ENCODE results near the gene IFNA8.
"Not testable (repeated sequence)": the region's sequence is repeated elsewhere in the genome, so short reads cannot be mapped to it uniquely, and the experiment has no call there.

IFNA8 gene

GRCh38 chr9:21408817-21409216 is at the start of gene IFNA8:
IFNA8 (plus strand) TSS chr9:21409117; CDS start chr9:21409177, 60 bp downstream.
- H3K4me3 ChIP-seq (ENCODE audit: low read depth, low read length), result no peak within 1 kb of the TSS
- DNase-seq (ENCODE audit: low read depth), result no peak

- no peak overlapping the region for H3K4me3 ChIP-seq (ENCODE audit: low read depth, low read length)
- no peak for DNase-seq (ENCODE audit: low read depth)
Observed at GRCh38 chr9:21362287-21362686, 46.6 kb upstream of the IFNA8 start.

- H3K4me3 ChIP-seq (ENCODE audit: low read depth, low read length); DNase-seq (ENCODE audit: low read depth): not testable (repeated sequence)
Observed at GRCh38 chr9:21367169-21367568, 41.7 kb upstream of the IFNA8 start.

- no peak within 1 kb of the TSS for H3K4me3 ChIP-seq (ENCODE audit: low read depth, low read length)
- no peak for DNase-seq (ENCODE audit: low read depth)
Observed at GRCh38 chr9:21367957-21368356, 41.0 kb upstream of the IFNA8 start, which contains the start of gene IFNA13. IFNA13 (minus strand) TSS chr9:21368057; CDS start chr9:21368010, 47 bp downstream.

GRCh38 chr9:21371467-21371866 is 37.5 kb upstream of the IFNA8 start:
- not testable (repeated sequence) for DNase-seq (ENCODE audit: low read depth)

GRCh38 chr9:21381448-21382339 is 27.2 kb upstream of the IFNA8 start:
- H3K4me3 ChIP-seq (ENCODE audit: low read depth, low read length), result no peak overlapping the region
- no peak for DNase-seq (ENCODE audit: low read depth)

More at GRCh38 chr9:21371467-21371866, 37.5 kb upstream of the IFNA8 start:
- not testable (repeated sequence) for H3K4me3 ChIP-seq (ENCODE audit: low read depth, low read length)

GRCh38 chr9:21383627-21384026 is 25.3 kb upstream of the IFNA8 start:
- H3K4me3 ChIP-seq (ENCODE audit: low read depth, low read length), result no peak overlapping the region
- no peak for DNase-seq (ENCODE audit: low read depth)

GRCh38 chr9:21385131-21385670 is 23.7 kb upstream of the IFNA8 start, which contains the start of gene IFNA2:
IFNA2 (minus strand) TSS chr9:21385398; CDS start chr9:21385329, 69 bp downstream.
- DNase-seq (ENCODE audit: low read depth), result no peak
- H3K4me3 ChIP-seq (ENCODE audit: low read depth, low read length), result no peak within 1 kb of the TSS

- no peak overlapping the region for H3K4me3 ChIP-seq (ENCODE audit: low read depth, low read length)
- DNase-seq (ENCODE audit: low read depth), result no peak
Observed at GRCh38 chr9:21392270-21392669, 16.6 kb upstream of the IFNA8 start.

GRCh38 chr9:21395778-21396717 is 12.9 kb upstream of the IFNA8 start:
- DNase-seq (ENCODE audit: low read depth), result no peak
- peak overlapping the region; percentile 54 for H3K4me3 ChIP-seq (ENCODE audit: low read depth, low read length)

- H3K4me3 ChIP-seq (ENCODE audit: low read depth, low read length), result no peak overlapping the region
- DNase-seq (ENCODE audit: low read depth), result no peak
Observed at GRCh38 chr9:21398955-21399489, 9.9 kb upstream of the IFNA8 start.

- no peak for DNase-seq (ENCODE audit: low read depth)
- H3K4me3 ChIP-seq (ENCODE audit: low read depth, low read length), result no peak overlapping the region
Observed at GRCh38 chr9:21399956-21400355, 9.0 kb upstream of the IFNA8 start.

GRCh38 chr9:21402386-21403251 is 6.3 kb upstream of the IFNA8 start:
- H3K4me3 ChIP-seq (ENCODE audit: low read depth, low read length), result peak overlapping the region; percentile 44

GRCh38 chr9:21404146-21404545 is 4.8 kb upstream of the IFNA8 start:
- no peak overlapping the region for H3K4me3 ChIP-seq (ENCODE audit: low read depth, low read length)
- no peak for DNase-seq (ENCODE audit: low read depth)

More at GRCh38 chr9:21402386-21403251, 6.3 kb upstream of the IFNA8 start:
- DNase-seq (ENCODE audit: low read depth), result no peak

- no peak for DNase-seq (ENCODE audit: low read depth)
- H3K4me3 ChIP-seq (ENCODE audit: low read depth, low read length), result no peak overlapping the region
Observed at GRCh38 chr9:21412107-21412506, 3.2 kb downstream of the IFNA8 start.

GRCh38 chr9:21413151-21413550 is 4.2 kb downstream of the IFNA8 start:
- no peak for DNase-seq (ENCODE audit: low read depth)
- no peak overlapping the region for H3K4me3 ChIP-seq (ENCODE audit: low read depth, low read length)

GRCh38 chr9:21413624-21414023 is 4.7 kb downstream of the IFNA8 start:
- no peak for DNase-seq (ENCODE audit: low read depth)
- no peak overlapping the region for H3K4me3 ChIP-seq (ENCODE audit: low read depth, low read length)

- DNase-seq (ENCODE audit: low read depth), result no peak
- H3K4me3 ChIP-seq (ENCODE audit: low read depth, low read length), result no peak overlapping the region
Observed at GRCh38 chr9:21414220-21414940, 5.5 kb downstream of the IFNA8 start.
